NB4 (cell line): ENCODE measurements around the gene FRYL.
A peak's percentile ranks its signal among the peaks of the same experiment; 100 is the strongest.
"Not testable (repeated sequence)": the region's sequence is repeated elsewhere in the genome, so short reads cannot be mapped to it uniquely, and the experiment has no call there.

Source experiments
- DNase-seq: peaks from one replicate; pipeline ENCODE4 v3.0.0; 2010; ENCODE audit warnings: low read depth
- H3K4me3 ChIP-seq: one replicate; pipeline ENCODE4 v1.5.1; 2011; ENCODE audit warnings: mild to moderate bottlenecking, low read depth, low read length, moderate library complexity
- MYC ChIP-seq: IDR thresholded peaks from 2 replicates; pipeline ENCODE4 v1.6.1; 2011; ENCODE audit warnings: low read depth, low read length
- POLR2A ChIP-seq: IDR thresholded peaks from 2 replicates; pipeline ENCODE4 v1.6.1; 2011; ENCODE audit warnings: mild to moderate bottlenecking; ENCODE audit not compliant: insufficient read length; ENCODE audit errors: extremely low read depth
- TF ChIP-seq, protein P1 (sequence below): IDR thresholded peaks from 2 replicates; pipeline ENCODE4 v1.6.1; 2011; ENCODE audit warnings: low read depth, low read length
- TF ChIP-seq, protein P2 (sequence below): IDR thresholded peaks from one replicate; pipeline ENCODE4 v1.5.1; 2012; ENCODE audit warnings: low read depth, low read length

FRYL gene

DNA sequence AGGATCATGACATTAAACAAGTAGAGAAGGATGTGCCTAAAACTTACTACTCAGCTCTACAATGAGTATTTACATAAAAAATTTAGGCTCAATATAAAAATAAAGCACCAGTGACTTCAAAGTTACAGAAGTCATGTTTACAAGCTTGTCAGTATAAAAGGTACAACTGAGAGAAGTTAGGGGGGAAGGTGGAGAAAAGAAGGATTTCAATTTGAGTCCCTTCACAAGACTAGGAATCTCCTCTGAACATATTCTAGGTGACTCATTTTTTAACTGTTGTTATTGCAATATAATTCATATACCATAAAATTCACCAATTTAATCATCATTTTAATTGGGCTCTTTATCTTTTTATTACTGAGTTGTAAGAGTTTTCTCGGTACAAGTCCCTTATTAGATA lies 26.9 kb downstream of the FRYL start:
- no peak for TF ChIP-seq MYC
- no peak for TF ChIP-seq POLR2A
- TF ChIP-seq, protein P1, sequence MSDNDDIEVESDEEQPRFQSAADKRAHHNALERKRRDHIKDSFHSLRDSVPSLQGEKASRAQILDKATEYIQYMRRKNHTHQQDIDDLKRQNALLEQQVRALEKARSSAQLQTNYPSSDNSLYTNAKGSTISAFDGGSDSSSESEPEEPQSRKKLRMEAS, result no peak
- TF ChIP-seq, protein P2, sequence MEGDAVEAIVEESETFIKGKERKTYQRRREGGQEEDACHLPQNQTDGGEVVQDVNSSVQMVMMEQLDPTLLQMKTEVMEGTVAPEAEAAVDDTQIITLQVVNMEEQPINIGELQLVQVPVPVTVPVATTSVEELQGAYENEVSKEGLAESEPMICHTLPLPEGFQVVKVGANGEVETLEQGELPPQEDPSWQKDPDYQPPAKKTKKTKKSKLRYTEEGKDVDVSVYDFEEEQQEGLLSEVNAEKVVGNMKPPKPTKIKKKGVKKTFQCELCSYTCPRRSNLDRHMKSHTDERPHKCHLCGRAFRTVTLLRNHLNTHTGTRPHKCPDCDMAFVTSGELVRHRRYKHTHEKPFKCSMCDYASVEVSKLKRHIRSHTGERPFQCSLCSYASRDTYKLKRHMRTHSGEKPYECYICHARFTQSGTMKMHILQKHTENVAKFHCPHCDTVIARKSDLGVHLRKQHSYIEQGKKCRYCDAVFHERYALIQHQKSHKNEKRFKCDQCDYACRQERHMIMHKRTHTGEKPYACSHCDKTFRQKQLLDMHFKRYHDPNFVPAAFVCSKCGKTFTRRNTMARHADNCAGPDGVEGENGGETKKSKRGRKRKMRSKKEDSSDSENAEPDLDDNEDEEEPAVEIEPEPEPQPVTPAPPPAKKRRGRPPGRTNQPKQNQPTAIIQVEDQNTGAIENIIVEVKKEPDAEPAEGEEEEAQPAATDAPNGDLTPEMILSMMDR, result no peak
- DNase-seq, result no peak
- no peak overlapping the region for H3K4me3 ChIP-seq

DNA sequence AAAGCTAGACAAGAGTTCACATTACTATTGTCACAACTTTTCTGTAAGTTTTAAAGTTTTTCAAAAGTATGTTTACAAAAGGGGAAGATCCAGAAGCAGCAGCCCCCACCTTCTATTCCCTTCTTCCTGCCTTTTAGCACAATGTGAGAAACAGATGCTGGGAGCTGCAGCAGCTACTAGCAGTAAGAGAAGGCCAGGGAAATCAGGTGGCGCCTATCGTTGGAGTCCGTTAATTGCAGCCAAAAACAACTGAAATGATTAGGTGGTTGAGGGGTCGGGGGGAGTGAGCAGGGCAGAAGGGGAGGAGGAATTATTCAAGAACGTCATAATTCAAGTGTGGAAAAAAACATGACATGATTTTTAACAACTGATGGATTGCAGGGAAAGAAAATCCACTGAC lies 27.4 kb downstream of the FRYL start:
- DNase-seq, result peak; percentile 18
- no peak overlapping the region for H3K4me3 ChIP-seq
- TF ChIP-seq, protein P1, result no peak
- TF ChIP-seq MYC (no peak), POLR2A (no peak)
- TF ChIP-seq, protein P2, result no peak

DNA sequence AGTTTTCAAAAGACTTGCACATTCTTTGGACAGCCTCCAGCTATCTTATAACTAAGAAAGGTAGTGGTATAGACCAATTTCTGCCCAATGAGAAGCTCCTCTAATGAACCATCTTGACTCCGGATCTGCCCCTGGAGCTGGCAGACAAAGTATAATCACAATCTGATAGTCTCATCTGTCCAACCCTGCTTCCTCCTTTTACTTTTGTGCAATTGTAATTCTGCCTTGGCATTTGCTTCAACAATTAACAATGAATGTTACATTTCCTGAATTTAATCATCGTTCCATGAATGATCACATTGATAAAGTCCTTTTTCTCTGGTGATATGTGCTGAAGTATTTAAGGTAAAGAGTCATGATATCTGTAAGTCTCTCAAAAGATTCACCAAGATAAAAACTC lies 27.8 kb downstream of the FRYL start:
- DNase-seq, result no peak
- TF ChIP-seq, protein P1, result no peak
- TF ChIP-seq MYC, result no peak
- TF ChIP-seq, protein P2, result no peak
- TF ChIP-seq POLR2A, result no peak
- no peak overlapping the region for H3K4me3 ChIP-seq

DNA sequence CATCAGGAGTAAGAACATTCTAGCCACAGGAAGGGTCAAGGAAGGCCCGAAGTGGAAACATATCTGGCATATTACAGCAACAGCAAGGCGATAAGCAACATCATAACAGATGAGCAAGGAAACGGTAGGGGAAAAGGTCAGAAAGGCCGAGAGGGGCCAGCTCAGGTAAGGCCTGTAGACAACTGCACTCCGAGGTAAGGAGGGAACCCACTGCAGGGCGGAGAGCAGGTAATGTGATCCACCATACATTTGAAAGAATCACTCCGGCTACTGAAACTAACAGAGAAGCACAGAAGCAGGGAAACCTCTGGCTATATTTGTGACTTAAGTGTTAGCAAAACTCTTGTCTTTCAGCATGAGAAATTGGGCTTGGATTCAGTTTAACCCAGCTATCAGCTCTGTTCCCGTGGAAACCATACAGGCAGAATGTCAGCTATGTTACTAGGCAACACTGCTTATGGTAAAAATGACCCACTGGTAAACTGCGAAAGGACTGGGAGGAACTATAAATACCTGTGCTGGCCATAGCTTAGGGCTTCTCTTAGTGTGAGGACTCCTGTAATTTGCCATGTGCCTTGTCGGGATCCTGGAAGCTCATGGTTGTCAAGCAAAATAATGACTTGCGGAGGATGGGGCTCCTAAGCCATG lies 31.0 kb downstream of the FRYL start:
- TF ChIP-seq, protein P2, result no peak
- TF ChIP-seq POLR2A (no peak), MYC (no peak)
- TF ChIP-seq, protein P1, result no peak
- no peak for DNase-seq
- H3K4me3 ChIP-seq, result no peak overlapping the region

DNA sequence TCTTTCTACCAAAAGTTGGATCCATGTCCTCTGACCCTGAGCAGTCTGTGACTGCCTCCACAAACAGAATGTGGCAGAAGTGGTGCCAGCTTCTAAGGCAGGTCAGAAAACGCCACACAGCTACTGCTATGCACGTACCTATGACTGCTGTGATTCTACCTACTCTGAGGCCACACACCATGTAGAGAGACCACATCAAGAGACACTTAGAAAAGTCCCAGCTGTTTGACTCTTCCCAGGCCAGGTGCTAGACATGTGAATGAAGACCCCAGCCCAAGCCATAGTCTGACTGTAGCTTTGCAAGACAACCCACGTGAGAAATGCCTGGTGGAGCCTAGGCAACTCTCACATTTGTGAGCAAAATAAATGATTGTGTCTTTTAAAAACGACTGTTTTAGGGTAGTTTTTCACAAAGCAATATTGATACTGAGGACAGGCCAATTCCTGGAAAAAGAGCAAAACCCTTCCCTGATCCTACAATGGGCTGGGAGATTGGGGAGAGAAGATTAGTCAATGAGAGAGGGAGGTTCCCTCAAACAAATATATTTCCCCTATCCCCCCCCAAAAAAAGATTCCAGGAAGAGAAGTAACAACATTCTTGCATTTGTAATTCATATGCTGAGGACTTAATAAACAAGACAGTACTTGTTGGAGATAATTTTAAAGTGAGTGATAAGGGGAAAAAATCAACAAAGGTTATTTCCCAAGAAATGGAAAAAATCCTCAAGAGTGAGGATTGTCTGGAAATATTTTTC lies 33.3 kb downstream of the FRYL start:
- no peak overlapping the region for H3K4me3 ChIP-seq
- TF ChIP-seq, protein P2, result no peak
- TF ChIP-seq MYC (no peak), POLR2A (no peak)
- TF ChIP-seq, protein P1, result no peak
- no peak for DNase-seq

DNA sequence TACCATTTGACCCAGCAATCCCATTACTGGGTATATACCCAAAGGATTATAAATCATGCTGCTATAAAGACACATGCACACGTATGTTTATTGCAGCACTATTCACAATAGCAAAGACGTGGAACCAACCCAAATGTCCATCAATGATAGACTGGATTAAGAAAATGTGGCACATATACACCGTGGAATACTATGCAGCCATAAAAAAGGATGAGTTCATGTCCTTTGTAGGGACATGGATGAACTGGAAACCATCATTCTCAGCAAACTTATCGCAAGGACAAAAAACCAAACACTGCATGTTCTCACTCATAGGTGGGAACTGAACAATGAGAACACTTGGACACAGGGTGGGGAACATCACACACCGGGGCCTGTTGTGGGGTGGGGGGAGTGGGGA lies 34.9 kb downstream of the FRYL start:
- not testable (repeated sequence) for H3K4me3 ChIP-seq, DNase-seq
